Muscle of leg (tissue), 16 donors: ENCODE measurements around the gene UBIAD1. TPM values are rescaled to one million over a fixed set of nuclear protein-coding genes. Genes with fewer than 3 reads are reported as not detected.

Experiments
- DNase-seq: peaks from one replicate; pipeline ENCODE4 v3.0.0; 2013
- H3K27ac ChIP-seq: one replicate; pipeline ENCODE4 v1.5.1; 2013; ENCODE audit warnings: mild to moderate bottlenecking, low read length, control low read depth
- H3K27me3 ChIP-seq: one replicate; pipeline ENCODE4 v1.6.1; 2013; ENCODE audit warnings: low read length; ENCODE audit not compliant: control insufficient read depth, insufficient read depth
- H3K36me3 ChIP-seq: one replicate; pipeline ENCODE4 v1.6.1; 2013; ENCODE audit warnings: low read length; ENCODE audit not compliant: control insufficient read depth, insufficient read depth
- H3K4me1 ChIP-seq: one replicate; pipeline ENCODE4 v1.6.1; 2013; ENCODE audit warnings: low read length; ENCODE audit not compliant: control insufficient read depth, insufficient read depth
- H3K4me3 ChIP-seq: one replicate; pipeline ENCODE4 v1.5.1; 2013; ENCODE audit warnings: low read length, control low read depth
- H3K9me3 ChIP-seq: replicated peaks from 2 replicates; pipeline ENCODE4 v1.6.1; 2013; ENCODE audit warnings: low read depth, low read length; ENCODE audit not compliant: control insufficient read depth
- whole genome bisulfite sequencing: methylation state at CpG from one replicate; pipeline ENCODE4 v1.1.5; 2013; ENCODE audit warnings: missing lambda C conversion rate; ENCODE audit not compliant: insufficient coverage; 5-methylcytosine and 5-hydroxymethylcytosine counted together
- long read RNA-seq, 11 donors: transcript quantifications; one replicate each; lab custom pipeline, GENCODE V29; 2026
- polyA plus RNA-seq, 8 donors: library from polyadenylated mRNA; unstranded; fragments of 120-200 nt; gene quantifications; one replicate each; pipeline versions ENCODE4 v1.2.1 to v1.2.3, GENCODE V29; 2013; ENCODE audit warnings: inconsistent platforms in 1 of 8, low replicate concordance in 1 of 8; ENCODE audit not compliant: insufficient read length in 8 of 8, insufficient read depth in 1 of 8
- total RNA-seq: library from RNA; stranded (reverse); fragments of 120-200 nt; gene quantifications from one replicate; pipeline ENCODE4 v1.2.4, GENCODE V29; 2013

The UBIAD1 gene
- 9.8 TPM for total RNA-seq
- 10 to 100 TPM; 11.2 to 18.0 (median 14.3) TPM for polyA plus RNA-seq
- long read RNA-seq, donor 1, transcript UBIAD1-202 (2 exons, 3,646 nt) = major isoform, 5 of 5 reads
- long read RNA-seq, donor 1, partial matches to known transcripts = 0 of 5 reads
- long read RNA-seq, donor 1, other reads (novel, unspliced or antisense) = 0 of 5 reads
- long read RNA-seq, donor 2 = 0 reads
- long read RNA-seq, donor 3, transcript UBIAD1-202 (2 exons, 3,646 nt) = major isoform, 15 of 15 reads
- long read RNA-seq, donor 3, partial matches to known transcripts = 0 of 15 reads
- long read RNA-seq, donor 3, other reads (novel, unspliced or antisense) = 0 of 15 reads
- long read RNA-seq, donor 4, transcript UBIAD1-202 (2 exons, 3,646 nt) = major isoform, 5 of 6 reads
- long read RNA-seq, donor 4, partial matches to known transcripts = 0 of 6 reads
- long read RNA-seq, donor 4, other reads (novel, unspliced or antisense) = 0 of 6 reads
- long read RNA-seq, donor 5, transcript UBIAD1-202 (2 exons, 3,646 nt) = major isoform, 24 of 25 reads
- long read RNA-seq, donor 5, partial matches to known transcripts = 0 of 25 reads
- long read RNA-seq, donor 5, other reads (novel, unspliced or antisense) = 0 of 25 reads
- long read RNA-seq, donor 6, transcript UBIAD1-202 (2 exons, 3,646 nt) = major isoform, 14 of 14 reads
- long read RNA-seq, donor 6, partial matches to known transcripts = 0 of 14 reads
- long read RNA-seq, donor 6, other reads (novel, unspliced or antisense) = 0 of 14 reads
- long read RNA-seq, donor 7, transcript UBIAD1-202 (2 exons, 3,646 nt) = major isoform, 6 of 7 reads
- long read RNA-seq, donor 7, partial matches to known transcripts = 0 of 7 reads
- long read RNA-seq, donor 7, other reads (novel, unspliced or antisense) = 0 of 7 reads
- long read RNA-seq, donor 8, transcript UBIAD1-202 (2 exons, 3,646 nt) = major isoform, 9 of 10 reads
- long read RNA-seq, donor 8, partial matches to known transcripts = 0 of 10 reads
- long read RNA-seq, donor 8, other reads (novel, unspliced or antisense) = 0 of 10 reads
- long read RNA-seq, donor 9, partial matches to known transcripts = 0 of 4 reads
- long read RNA-seq, donor 9, other reads (novel, unspliced or antisense) = 0 of 4 reads
- long read RNA-seq, donor 10, transcript UBIAD1-202 (2 exons, 3,646 nt) = major isoform, 11 of 17 reads
- long read RNA-seq, donor 10, partial matches to known transcripts = 6 of 17 reads
- long read RNA-seq, donor 10, other reads (novel, unspliced or antisense) = 0 of 17 reads
- long read RNA-seq, donor 11, transcript UBIAD1-202 (2 exons, 3,646 nt) = major isoform, 9 of 9 reads
- long read RNA-seq, donor 11, partial matches to known transcripts = 0 of 9 reads
- long read RNA-seq, donor 11, other reads (novel, unspliced or antisense) = 0 of 9 reads

- peaks cover 24% of the 10 kb centered on the region for H3K4me1 ChIP-seq
- DNase-seq = peak; percentile 96
- peaks cover 13% of the 10 kb centered on the region for H3K36me3 ChIP-seq
- WGBS = under 1% methylated on average over 34 of the region's 64 CpGs
- H3K4me3 ChIP-seq = peak within 1 kb of the TSS; percentile 95
- no peaks in the 10 kb centered on the region for H3K27me3 ChIP-seq
- H3K9me3 ChIP-seq = no peaks in the 10 kb centered on the region
- peak within 1 kb of the TSS; percentile 94 for H3K27ac ChIP-seq
These were observed at the start of gene UBIAD1 for GRCh38 chr1:11272832-11273594. Gene UBIAD1 (plus strand): TSS chr1:11273198. CDS start chr1:11273532, 334 bp downstream.

GRCh38 chr1:11227106-11228077 lies 45.6 kb upstream of the UBIAD1 start:
- Histone ChIP-seq H3K27ac (no peak overlapping the region), H3K36me3 (peaks cover 53% of the 10 kb centered on the region), H3K9me3 (no peaks in the 10 kb centered on the region), H3K4me3 (no peak overlapping the region), H3K27me3 (no peaks in the 10 kb centered on the region), H3K4me1 (no peaks in the 10 kb centered on the region)
- 91% methylated on average over 2 of the region's 10 CpGs for WGBS
- DNase-seq = no peak

GRCh38 chr1:11229203-11229602 lies 43.8 kb upstream of the UBIAD1 start:
- 100% methylated on average over 3 of the region's 4 CpGs for WGBS
- no peaks in the 10 kb centered on the region for H3K9me3 ChIP-seq
- no peak overlapping the region for H3K4me3 ChIP-seq
- no peaks in the 10 kb centered on the region for H3K27me3 ChIP-seq
- DNase-seq = no peak
- H3K36me3 ChIP-seq = peaks cover 67% of the 10 kb centered on the region
- no peak overlapping the region for H3K27ac ChIP-seq
- no peaks in the 10 kb centered on the region for H3K4me1 ChIP-seq

GRCh38 chr1:11233208-11233607 lies 39.8 kb upstream of the UBIAD1 start:
- H3K27me3 ChIP-seq = no peaks in the 10 kb centered on the region
- H3K36me3 ChIP-seq = peaks cover 82% of the 10 kb centered on the region
- DNase-seq = no peak
- H3K27ac ChIP-seq = no peak overlapping the region
- peaks cover 11% of the 10 kb centered on the region for H3K4me1 ChIP-seq
- H3K4me3 ChIP-seq = no peak overlapping the region
- H3K9me3 ChIP-seq = no peaks in the 10 kb centered on the region
- WGBS = no CpG with 5 or more reads among the region's 2 CpGs

- no peak overlapping the region for H3K4me3 ChIP-seq
- 82% methylated on average over 6 of the region's 6 CpGs for WGBS
- H3K27me3 ChIP-seq = no peaks in the 10 kb centered on the region
- H3K36me3 ChIP-seq = peaks cover 74% of the 10 kb centered on the region
- H3K9me3 ChIP-seq = no peaks in the 10 kb centered on the region
- DNase-seq = no peak
- H3K27ac ChIP-seq = peak overlapping the region; percentile 22
- peaks cover 11% of the 10 kb centered on the region for H3K4me1 ChIP-seq
These were observed 35.6 kb upstream of the UBIAD1 start for GRCh38 chr1:11237356-11237755.

GRCh38 chr1:11238311-11238710 lies 34.7 kb upstream of the UBIAD1 start:
- Histone ChIP-seq H3K4me3 (no peak overlapping the region), H3K9me3 (no peaks in the 10 kb centered on the region), H3K4me1 (peaks cover 11% of the 10 kb centered on the region), H3K27me3 (no peaks in the 10 kb centered on the region), H3K27ac (no peak overlapping the region), H3K36me3 (peaks cover 75% of the 10 kb centered on the region)
- WGBS = 95% methylated on average over 4 of the region's 7 CpGs
- DNase-seq = no peak

GRCh38 chr1:11245248-11245647 lies 27.8 kb upstream of the UBIAD1 start:
- Histone ChIP-seq H3K27me3 (no peaks in the 10 kb centered on the region), H3K4me1 (no peaks in the 10 kb centered on the region), H3K36me3 (peaks cover 61% of the 10 kb centered on the region), H3K27ac (no peak overlapping the region), H3K4me3 (no peak overlapping the region), H3K9me3 (no peaks in the 10 kb centered on the region)
- no peak for DNase-seq
- 65% methylated on average over 3 of the region's 3 CpGs for WGBS

GRCh38 chr1:11245904-11246719 lies 26.9 kb upstream of the UBIAD1 start:
- no peak for DNase-seq
- Histone ChIP-seq H3K36me3 (peaks cover 61% of the 10 kb centered on the region), H3K27me3 (no peaks in the 10 kb centered on the region), H3K4me1 (no peaks in the 10 kb centered on the region), H3K9me3 (no peaks in the 10 kb centered on the region), H3K4me3 (no peak overlapping the region), H3K27ac (no peak overlapping the region)
- 100% methylated on average over 5 of the region's 7 CpGs for WGBS
